Left hindlimb (tissue), 1 donor: Measurements from ENCODE around the gene CEP89.
"Not testable (repeated sequence)": the region's sequence is repeated elsewhere in the genome, so short reads cannot be mapped to it uniquely, and the experiment has no call there.

ENCODE experiments used
- DNase-seq: peaks from one replicate; pipeline ENCODE4 v3.0.0-alpha.2; 2018

The CEP89 gene

DNA sequence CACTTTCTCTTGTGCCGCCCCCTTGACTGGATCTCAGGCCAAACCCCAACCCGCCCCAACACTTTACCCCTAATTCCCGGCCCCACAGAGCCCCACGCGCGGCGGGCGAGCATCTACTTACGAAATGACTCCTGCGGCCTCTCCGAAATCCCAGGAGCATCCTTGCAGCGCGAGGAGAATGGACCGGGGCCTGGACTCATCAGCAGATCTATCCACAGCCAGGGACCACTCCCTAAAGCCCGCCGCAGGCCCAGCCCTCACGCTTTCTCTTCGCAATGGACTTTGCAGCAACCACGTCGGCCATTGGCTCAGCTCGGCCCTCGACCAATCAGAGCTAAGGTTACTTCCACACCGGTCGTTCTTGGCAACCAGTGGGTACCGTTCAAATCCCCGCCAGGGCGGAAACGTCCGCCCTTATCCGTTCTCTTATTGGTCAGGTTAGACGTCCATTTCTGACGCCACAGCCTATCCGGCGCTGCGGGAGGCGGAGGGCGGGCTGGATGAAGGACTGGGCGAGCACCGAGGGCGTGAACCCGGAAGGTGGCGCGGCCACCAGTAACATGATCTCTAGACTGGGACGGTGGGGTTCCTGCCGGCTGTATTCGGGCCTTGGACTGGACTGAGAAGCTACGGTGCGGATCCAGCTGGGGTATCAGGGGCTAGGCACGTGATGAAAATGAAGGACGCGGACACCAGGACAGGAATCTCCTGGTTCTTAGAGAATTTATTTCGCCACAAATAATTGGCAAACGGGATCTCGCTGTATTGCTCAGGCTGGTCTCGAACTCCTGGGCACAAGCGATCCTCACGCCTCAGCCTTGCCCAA, at the start of gene CEP89, which contains the start of gene FAAP24:
CEP89 (minus strand) TSS at position 244 of the 826 bp plus-strand sequence; CDS start at position 160, 84 bp downstream.
FAAP24 (plus strand) TSS at position 528 of the 826 bp plus-strand sequence. CDS start 955 bp downstream, outside the sequence.
- DNase-seq = peak; percentile 99

DNA sequence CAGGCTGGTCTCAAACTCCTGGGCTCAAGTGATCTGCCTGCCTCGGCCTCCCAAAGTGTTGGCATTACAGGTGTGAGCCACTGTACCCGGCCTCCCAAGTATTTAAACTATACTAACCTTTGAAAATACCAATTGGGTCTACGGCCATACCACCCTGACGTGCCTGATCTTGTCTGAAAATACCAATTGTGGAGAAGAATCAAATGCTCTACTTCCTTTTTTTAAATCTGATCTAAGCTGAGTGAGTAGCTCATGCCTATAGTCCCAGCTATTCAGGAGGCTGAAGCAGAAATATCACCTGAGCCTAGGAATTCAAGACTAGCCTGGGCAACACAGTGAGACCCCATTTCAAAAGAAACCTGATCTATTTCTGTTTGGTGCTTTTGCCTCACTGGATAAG, 39.1 kb upstream of the CEP89 start:
- DNase-seq = not testable (repeated sequence)

DNA sequence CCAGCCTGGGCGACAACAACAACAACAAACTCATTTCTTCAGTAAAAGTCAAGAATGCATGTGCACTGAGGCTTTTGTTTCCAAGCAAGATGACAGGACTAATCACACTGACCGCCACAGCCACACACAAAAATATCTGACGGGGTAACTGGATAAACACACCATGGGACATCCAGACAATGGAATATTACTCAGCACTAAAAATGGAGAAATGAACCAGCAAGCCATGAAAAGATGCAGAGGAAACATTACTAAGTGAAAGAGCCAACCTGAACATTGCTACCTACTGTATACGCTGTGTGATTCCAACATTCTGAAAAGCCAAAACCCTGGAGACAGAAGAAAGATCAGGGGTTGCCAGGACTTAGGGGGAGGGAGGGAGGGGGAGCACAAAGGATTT, 37.0 kb upstream of the CEP89 start:
- no peak for DNase-seq

DNA sequence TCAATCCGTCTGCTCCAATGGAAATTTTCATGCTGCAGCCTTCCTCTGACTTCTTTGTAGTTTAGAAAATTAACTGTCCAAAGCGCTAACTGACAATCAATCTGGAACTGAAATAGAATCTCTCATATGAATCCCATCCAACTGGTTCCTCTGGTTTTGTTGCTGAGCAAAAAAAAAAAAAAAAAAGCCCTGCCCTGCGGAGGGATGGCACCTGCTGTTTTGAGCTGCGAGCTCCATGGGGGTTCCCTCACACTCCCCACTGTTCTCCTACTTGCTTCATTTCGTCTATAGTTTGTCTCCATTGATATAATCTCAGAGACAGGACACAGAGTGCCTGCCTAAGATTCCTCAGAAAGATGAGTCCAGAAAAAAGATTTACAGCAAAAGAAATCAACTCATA, 33.7 kb upstream of the CEP89 start:
- no peak for DNase-seq

DNA sequence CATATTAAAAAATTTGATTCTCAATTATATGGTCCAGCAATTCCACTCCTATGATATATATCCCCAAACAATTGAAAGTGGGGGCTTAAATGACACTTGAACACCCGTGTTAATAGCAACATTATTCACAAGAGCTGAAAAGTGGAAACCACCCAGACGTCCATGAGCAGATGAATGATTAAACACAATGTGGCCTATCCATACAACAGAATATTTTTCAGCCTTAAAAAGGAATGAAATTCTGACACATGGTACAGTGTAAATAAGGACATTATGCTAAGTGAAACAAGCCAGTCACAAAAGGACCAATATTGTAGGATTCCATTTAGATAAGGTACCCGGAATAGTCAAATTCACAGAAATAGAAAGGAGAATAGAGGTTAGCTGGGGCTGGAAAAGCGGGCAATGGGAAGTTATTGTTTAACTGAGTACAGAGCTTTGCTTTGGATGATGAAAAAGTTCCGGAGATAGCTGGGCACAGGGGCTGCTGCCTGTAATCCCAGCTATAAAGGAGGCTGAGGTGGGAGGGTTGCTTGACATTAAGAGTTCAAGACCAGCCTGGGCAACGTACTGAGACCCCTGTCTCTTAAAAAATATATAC, 31.8 kb upstream of the CEP89 start:
- DNase-seq = not testable (repeated sequence)

DNA sequence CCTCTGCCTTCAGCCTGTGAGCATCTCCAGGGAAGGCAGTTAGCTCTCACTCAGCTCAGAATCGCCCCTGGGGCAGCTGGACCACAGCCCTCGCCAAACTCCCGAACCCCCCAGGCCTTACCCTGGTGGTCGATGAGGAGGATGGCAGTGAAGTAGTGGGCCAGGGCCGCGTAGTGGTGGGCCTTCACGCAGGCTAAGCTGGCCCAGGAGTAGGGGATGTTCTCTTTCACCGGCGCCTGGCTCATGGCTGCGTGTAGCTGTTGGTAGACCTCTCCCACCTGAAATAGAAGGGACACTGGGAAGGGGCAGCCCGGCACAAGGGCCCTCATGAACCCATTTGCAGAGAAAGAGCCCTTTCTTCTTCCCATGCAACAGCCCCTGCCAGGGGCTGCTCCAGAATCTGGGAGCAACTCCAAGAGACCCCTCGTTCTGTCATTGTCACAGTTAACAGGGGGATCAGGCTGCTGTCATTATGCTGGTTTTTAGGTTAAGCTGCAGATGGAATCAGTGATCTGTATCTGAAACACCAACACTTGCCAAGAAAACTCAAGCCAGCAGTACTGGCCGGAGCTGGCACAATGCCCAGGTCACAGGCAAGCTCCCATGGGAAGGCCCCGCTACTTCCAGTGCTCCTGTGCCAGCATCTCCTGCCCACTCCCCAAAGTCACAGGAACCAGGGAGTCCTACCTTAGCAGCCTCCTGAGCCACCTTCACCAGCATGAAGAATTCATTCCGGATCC, 30.5 kb upstream of the CEP89 start:
- DNase-seq = not testable (repeated sequence)

DNA sequence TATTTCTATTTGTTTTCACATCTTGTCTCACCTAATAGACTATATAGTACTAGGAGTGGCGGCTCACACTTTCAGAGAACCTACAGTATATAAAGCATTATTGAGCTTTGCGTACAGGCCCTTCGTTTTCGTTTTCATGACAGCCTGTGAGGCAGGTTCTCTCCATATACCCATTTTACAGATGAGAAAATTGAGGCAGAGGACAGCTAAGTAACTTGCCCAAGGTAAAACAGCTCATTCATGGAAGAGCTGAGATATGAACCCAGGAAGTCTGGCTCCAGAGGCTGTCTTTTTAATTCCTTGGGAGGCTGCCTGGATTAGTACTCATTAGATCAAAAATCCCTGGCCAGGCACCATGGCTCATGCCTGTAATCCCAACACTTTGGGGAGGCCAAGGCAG, 29.2 kb upstream of the CEP89 start:
- DNase-seq = no peak

DNA sequence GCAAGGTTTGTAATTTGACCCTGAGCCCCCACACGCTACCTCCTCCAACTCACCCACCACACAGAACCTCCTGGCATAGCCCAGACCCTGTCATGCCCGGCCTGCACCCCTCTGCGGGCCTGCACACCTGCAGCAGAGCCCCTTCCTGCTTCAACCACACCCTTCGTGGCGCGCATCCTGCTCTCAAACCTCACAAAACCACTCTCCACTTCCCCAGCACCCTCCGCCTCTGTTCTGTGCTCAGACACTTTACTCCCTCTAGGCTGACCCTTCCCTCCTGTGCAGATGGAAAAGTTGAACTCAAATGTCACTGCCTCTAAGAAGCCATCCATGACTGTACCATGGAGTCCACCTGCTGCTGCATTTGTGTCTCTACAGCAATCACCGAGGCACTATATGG, 28.8 kb upstream of the CEP89 start:
- DNase-seq = no peak

DNA sequence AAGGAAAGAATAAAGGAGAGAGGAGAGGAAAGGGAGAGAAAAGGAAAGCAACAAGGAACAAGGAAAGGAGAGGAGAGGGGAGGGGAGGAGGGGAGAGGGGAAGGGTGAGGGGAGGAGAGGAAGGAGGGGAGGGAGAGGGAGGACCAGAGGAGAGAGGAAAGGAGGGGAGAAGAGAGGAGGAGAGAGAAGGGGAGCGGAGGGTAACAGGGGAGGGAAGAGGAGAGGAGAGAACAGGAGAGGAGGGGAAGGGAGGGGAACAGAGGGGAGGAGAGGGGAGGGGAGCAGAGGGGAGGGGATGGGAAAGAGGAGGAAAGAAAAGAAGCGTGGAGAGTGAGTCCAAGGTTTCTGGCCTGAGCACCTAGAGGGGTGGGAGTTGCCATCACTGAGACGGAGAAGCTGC, 27.0 kb upstream of the CEP89 start:
- DNase-seq = no peak

DNA sequence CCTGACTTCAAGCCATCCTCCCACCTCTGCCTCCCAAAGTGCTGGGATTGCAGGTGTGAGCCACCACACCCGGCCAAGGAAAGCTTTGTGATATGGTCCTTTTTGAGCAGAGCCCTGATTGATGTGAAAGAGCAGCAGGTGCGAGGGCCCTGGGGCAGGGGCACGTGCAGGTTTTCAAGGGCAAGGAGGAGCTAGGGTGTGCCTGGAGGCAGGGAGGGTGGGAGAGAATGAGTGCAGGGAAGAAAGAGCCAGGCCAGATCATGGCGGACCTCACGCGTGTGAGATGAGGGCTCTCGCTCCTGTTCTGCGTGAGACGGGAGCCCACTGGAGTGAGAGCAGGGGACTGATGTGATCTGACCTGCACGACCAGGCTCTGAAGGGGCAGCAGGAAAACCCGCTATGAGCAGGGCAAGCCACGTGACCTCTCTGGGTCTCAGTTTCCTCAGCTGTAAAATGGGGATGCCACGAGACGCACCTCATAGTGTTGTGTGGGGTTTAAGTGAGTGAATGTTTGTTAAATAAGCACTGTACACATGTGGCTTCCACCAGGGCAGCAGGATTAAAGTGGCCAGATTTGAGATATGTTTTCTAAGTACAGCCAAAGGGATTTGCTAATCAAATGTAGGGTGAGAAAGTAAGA, 26.1 kb upstream of the CEP89 start:
- no peak for DNase-seq

DNA sequence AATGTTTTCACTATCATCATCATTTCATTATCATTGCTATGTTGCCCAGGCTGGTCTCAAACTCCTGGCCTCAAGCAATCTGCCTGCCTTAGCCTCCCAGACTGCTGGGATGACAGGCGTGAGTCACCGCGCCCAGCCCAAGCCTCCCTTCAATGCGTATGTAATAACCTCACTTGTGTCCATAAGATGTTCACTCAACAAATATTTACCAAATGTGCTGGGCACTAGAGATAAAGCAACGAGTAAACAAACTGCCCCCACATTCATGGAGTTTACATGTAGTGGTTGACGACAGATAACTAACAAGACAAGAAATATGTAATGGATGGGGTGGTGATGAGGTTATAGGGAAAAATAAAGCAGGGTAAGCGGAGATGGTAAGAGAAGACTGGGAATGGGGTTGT, 25.3 kb upstream of the CEP89 start:
- not testable (repeated sequence) for DNase-seq

DNA sequence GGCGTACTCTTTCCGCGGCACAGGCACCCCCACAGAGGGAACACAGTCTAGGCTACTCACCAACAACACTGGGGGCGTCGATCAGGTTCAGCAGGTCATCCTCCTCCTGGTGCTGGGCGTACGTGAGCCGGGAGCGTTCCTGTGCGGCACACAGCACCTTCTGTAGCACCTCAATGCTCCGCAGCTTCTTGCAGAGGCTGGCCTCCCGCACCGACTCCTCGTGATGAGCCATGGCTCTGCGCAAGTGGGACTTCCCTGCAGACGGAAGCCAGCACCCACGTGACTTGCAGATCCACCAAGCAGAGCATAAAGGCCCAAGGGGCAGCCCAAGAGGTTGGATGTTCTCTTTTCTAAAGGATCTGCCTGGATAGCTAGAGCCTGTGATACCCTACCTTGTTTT, 24.2 kb upstream of the CEP89 start:
- not testable (repeated sequence) for DNase-seq

DNA sequence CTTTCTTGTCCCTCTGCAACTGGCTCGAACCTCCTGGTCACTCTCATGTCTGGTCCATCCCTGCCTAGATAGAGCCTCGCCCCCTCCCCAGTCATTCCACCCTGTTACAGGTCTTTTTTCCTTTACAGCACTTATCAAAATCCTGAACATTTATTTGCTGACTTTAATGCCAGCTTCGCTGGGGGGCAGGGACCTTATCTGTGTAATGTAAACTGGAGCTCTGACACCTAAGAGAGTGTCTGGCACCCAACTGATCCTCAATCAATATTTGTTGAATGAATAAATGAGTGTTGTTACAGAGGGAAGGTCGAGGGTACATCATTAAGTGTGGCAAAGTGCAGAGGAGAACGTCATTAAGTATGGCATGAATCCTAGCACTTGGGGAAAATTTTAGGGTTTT, 17.0 kb upstream of the CEP89 start:
- no peak for DNase-seq

DNA sequence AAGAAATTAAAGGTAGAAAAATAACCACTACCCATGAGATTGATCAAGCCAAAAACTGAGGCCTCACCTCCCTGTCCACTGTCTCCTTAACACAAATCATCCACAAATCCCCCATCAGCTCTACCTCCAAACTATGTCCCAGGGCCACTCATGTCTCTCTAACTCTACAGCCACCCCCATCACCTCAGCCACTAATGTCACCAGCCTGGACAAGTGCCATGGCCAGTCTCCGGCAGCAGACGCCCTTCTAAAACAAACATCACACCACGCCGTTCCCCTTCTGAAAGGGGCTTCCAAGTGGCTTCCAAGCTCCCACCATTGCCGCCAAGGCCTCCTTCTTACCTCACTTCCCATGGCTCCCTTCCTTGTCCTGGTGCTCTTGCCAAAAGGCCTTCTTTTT, 16.5 kb upstream of the CEP89 start:
- DNase-seq = not testable (repeated sequence)

DNA sequence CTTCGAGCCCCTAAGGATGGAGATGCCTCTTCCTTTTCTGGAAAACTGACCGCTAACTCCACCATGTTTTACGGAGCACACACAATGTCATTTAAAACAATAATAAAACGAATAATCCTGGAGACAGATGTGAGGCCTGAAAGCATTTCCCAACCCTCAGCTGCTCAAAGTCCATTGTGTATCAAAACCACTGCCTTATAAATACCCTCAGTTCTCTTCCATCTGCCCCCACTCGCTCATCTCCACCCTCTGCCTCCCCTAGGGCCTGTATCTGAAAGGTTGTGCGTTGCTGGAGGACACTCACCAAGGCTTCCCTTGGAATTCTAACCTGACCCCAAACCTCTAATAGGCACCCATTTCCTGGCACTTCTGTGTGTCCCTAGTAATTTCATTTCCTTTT, 10.7 kb upstream of the CEP89 start:
- DNase-seq = not testable (repeated sequence)

DNA sequence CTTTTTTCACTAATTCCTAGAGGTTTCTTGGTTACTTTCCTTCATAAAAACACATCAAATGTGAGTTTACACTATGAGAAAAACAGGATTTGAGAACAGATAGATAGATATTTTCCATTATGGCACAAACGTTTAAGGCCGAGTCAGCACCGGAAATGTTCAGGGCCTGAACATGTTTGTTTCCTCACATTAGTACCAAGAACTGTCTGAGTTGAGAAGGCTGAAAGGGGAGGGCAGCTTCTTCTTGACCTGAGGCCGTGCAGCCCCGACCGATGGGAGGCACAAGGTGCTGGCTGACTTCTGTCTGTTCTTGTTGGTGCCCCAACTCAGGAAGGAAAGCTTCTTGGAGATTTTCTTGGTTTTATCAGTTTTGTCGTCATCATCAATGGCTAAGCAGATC, 8.0 kb upstream of the CEP89 start:
- DNase-seq = not testable (repeated sequence)

DNA sequence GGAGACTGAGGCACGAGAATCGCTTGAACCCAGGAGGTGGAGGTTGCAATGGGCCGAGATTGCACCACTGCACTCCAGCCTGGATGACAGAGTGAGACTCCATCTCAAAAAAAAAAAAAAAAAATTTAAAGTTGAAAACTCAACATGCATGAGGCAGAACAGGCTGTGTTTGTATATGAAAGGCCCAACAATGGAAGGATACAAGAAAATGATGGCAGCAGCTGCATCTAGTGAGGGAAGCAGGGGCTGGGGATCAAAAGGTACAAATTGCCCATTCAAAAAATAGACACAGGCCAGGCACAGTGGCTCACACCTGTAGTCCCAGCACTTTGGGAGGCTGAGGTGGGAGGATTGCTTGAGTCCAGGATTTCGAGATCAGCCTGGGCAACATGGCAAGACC, 6.1 kb upstream of the CEP89 start:
- DNase-seq = not testable (repeated sequence)

DNA sequence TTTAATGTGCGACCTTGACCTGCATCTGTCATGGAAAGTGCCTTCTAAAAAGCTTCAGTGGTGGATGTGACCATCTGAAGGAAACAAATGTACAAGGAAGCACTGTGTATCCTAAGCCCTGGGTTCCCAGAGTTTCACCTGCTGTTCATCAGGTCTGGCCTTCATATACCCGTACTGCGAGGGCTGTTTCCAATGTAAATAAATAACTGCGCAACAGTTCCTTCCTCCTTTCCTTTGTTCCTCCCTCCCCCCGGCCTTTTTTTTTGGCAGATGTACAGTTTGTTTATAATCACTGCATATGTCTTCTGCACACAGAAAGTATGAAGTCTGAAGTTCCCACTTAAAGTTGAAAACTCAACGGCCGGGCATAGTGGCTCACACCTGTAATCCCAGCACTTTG, 5.5 kb upstream of the CEP89 start:
- DNase-seq = no peak

DNA sequence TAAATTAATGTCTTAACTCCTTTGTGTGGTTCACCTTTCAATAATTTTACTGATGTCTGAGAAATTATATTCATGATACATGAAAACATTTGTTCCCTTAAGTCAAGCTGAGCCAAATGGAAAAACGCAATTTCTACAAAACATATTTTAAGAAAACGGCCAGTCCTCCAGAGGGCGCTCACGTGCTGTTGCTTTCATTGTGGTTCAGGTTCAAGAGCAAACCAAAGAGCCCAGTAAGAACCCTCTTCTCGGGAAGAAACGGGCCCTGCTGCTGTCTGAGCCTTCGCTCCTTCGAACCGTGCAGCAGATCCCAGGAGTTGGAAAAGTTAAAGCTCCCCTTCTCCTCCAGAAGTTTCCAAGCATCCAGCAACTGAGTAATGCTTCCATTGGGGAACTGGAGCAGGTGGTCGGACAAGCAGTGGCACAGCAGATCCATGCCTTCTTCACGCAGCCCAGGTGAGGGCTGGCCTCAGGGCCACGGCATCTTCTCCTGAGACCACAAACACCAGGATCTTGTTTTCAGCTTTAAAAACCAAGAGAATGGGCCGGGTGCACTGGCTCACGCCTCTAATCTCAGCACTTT, 4.6 kb upstream of the CEP89 start:
- peak; percentile 30 for DNase-seq

DNA sequence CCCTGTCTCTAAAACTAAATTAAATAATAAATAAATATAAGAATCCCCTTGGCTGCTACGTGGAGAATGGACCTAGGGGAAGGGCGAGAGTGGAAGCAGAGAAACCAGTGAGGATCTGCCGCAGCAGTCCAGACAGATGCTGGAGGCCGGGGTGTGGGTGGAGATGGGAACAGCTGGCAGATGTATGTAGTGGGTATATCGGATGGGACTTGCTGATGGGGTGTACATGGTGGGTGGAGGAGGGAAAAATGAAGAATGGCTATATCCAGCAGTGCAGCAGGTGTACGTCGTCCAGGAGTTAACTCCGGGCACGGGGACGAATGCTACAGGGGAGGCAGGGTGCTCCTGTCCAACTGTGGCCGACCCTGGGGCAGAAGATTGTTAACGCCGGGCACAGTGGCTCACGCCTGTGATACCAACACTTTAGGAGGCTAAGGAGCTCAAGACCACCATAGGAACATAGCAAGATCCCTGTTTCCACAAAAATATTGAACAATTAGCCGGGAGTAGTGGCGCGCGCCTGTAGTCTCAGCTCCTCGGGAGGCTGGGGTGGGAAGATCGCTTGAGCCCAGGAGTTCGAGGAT, 654 bp downstream of the CEP89 start:
- no peak for DNase-seq

DNA sequence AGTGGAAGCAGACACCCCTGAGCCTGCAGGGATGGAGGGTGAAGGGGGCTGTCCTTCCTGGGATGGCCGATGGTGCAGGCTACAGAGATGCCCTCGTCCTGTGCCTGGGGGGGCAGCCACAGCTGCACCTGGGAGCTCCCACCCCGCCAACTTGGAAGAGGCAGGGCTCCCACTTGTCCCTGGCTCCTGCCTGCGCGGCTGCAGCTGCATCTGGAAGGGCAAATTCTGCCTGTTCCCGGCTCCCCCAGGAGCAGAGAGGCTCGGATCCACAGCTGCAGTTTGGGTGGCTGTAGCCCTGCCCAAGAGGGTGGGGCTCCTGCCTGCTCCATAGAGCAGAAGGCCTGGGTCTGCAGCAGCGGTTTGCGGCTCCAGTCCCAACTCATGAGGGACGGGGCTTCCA, 2.2 kb downstream of the CEP89 start:
- no peak for DNase-seq

DNA sequence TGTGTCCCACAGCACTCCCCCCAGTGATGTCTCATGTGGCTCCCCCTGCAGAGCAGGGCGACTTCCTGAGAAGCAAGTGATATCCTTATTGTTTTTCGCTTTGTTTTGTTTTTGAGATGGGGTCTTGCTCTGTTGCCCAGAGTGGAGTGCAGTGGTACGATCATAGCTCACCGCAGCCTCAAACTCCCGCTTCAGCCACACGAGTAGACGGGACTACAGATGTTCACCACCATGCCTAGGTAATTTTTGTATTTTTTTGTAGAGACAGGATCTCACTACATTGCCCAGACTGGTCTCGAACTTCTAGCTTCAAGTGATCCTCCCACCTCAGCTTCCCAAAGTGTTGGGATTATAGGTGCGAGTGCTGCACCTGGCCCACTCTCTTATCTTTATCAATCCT, 5.0 kb downstream of the CEP89 start:
- no peak for DNase-seq
